Astrocyte (in vitro differentiated cells and primary cell): ENCODE data around the gene PRSS8. TPM values are rescaled to one million over a fixed set of nuclear protein-coding genes. Genes with fewer than 3 reads are reported as not detected.

Source experiments
- DNase-seq: peaks from one replicate; pipeline ENCODE4 v3.0.0-alpha.2; 2010; ENCODE audit warnings: low read depth
- FAIRE-seq: peaks from 2 replicates; lab custom pipeline; 2011; peaks lifted over from hg19 to GRCh38; lab: Jason Lieb, UNC
- H2AFZ ChIP-seq: 2 replicates; pipeline ENCODE4 v1.6.0; 2012; ENCODE audit warnings: low read depth, low read length, inconsistent platforms
- H3K27ac ChIP-seq: 2 replicates; pipeline ENCODE4 v1.5.1; 2011; ENCODE audit warnings: low read depth, low read length, inconsistent platforms
- H3K27me3 ChIP-seq: 2 replicates; pipeline ENCODE4 v1.6.0; 2011; ENCODE audit warnings: low read length, inconsistent platforms; ENCODE audit not compliant: insufficient read depth
- H3K36me3 ChIP-seq: 2 replicates; pipeline ENCODE4 v1.5.1; 2011; ENCODE audit warnings: low read length, inconsistent platforms; ENCODE audit not compliant: insufficient read depth
- H3K4me1 ChIP-seq: 2 replicates; pipeline ENCODE4 v1.5.1; 2011; ENCODE audit warnings: low read length, inconsistent platforms; ENCODE audit not compliant: insufficient read depth
- H3K4me2 ChIP-seq: 2 replicates; pipeline ENCODE4 v1.6.0; 2012; ENCODE audit warnings: low read length, inconsistent platforms
- H3K4me3 ChIP-seq: 2 replicates; pipeline ENCODE4 v1.5.1; 2011; ENCODE audit warnings: low read depth, mild to moderate bottlenecking, low read length, inconsistent platforms; ENCODE audit not compliant: insufficient read depth
- H3K79me2 ChIP-seq: 2 replicates; pipeline ENCODE4 v1.6.0; 2012; ENCODE audit warnings: mild to moderate bottlenecking, low read length, inconsistent platforms; ENCODE audit not compliant: insufficient read depth
- H3K9ac ChIP-seq: 2 replicates; pipeline ENCODE4 v1.6.0; 2012; ENCODE audit warnings: mild to moderate bottlenecking, low read length, inconsistent platforms
- H3K9me3 ChIP-seq: 2 replicates; pipeline ENCODE4 v1.5.1; 2012; ENCODE audit warnings: low read depth, mild to moderate bottlenecking, low read length, inconsistent platforms; ENCODE audit not compliant: insufficient read depth
- H4K20me1 ChIP-seq: 2 replicates; pipeline ENCODE4 v1.6.0; 2012; ENCODE audit warnings: low read length, inconsistent platforms; ENCODE audit not compliant: insufficient read depth
- H3K27ac Mint-ChIP-seq: one replicate; pipeline ENCODE4 v1.8.0; 2021; ENCODE audit warnings: mild to moderate bottlenecking, mixed read lengths; ENCODE audit not compliant: unreplicated experiment
- H3K27me3 Mint-ChIP-seq: one replicate; pipeline ENCODE4 v1.8.0; 2021; ENCODE audit warnings: low read depth, mixed read lengths; ENCODE audit not compliant: unreplicated experiment
- H3K36me3 Mint-ChIP-seq: one replicate; pipeline ENCODE4 v1.8.0; 2021; ENCODE audit warnings: low read depth, mixed read lengths; ENCODE audit not compliant: unreplicated experiment
- H3K4me1 Mint-ChIP-seq: one replicate; pipeline ENCODE4 v1.8.0; 2021; ENCODE audit warnings: low read depth, mixed read lengths; ENCODE audit not compliant: unreplicated experiment
- H3K4me3 Mint-ChIP-seq: one replicate; pipeline ENCODE4 v1.8.0; 2021; ENCODE audit warnings: mild to moderate bottlenecking, moderate library complexity, mixed read lengths; ENCODE audit not compliant: unreplicated experiment
- H3K9me3 Mint-ChIP-seq: one replicate; pipeline ENCODE4 v1.8.0; 2021; ENCODE audit warnings: mild to moderate bottlenecking, mixed read lengths; ENCODE audit not compliant: unreplicated experiment
- EZH2 ChIP-seq: IDR thresholded peaks from 2 replicates; pipeline ENCODE4 v1.6.1; 2012; ENCODE audit warnings: mild to moderate bottlenecking, low read length, inconsistent platforms; ENCODE audit not compliant: insufficient read depth
- total RNA-seq: library from RNA; stranded (reverse); gene quantifications from 2 replicates; pipeline ENCODE4 v1.2.1, GENCODE V29; 2021
- TF ChIP-seq, protein P1 (sequence below): IDR thresholded peaks from 2 replicates; pipeline ENCODE4 v1.5.1; 2011; ENCODE audit warnings: low read depth, mild to moderate bottlenecking, inconsistent platforms, low read length, moderate library complexity; ENCODE audit not compliant: insufficient read depth

PRSS8 gene
- total RNA-seq, 1 donor from 2014 or later = 9.5 TPM

- Mint-ChIP-seq H3K36me3 (no peaks in the 10 kb centered on the region), H3K4me3 (no peak overlapping the region), H3K27ac (no peak overlapping the region), H3K9me3 (peaks cover 5% of the 10 kb centered on the region), H3K27me3 (peaks cover 25% of the 10 kb centered on the region), H3K4me1 (peaks cover 9% of the 10 kb centered on the region)
- Histone ChIP-seq H3K27me3 (peaks cover 23% of the 10 kb centered on the region), H2AFZ (peak overlapping the region; percentile 97), H3K36me3 (no peaks in the 10 kb centered on the region), H3K4me1 (peaks cover 23% of the 10 kb centered on the region), H3K27ac (no peak overlapping the region), H4K20me1 (no peaks in the 10 kb centered on the region), H3K4me3 (peak overlapping the region; percentile 49), H3K4me2 (peak overlapping the region; percentile 96), H3K9ac (peak overlapping the region; percentile 66), H3K9me3 (no peaks in the 10 kb centered on the region), H3K79me2 (no peaks in the 10 kb centered on the region)
- FAIRE-seq (no peak), DNase-seq (no peak)
- TF ChIP-seq, protein P1, sequence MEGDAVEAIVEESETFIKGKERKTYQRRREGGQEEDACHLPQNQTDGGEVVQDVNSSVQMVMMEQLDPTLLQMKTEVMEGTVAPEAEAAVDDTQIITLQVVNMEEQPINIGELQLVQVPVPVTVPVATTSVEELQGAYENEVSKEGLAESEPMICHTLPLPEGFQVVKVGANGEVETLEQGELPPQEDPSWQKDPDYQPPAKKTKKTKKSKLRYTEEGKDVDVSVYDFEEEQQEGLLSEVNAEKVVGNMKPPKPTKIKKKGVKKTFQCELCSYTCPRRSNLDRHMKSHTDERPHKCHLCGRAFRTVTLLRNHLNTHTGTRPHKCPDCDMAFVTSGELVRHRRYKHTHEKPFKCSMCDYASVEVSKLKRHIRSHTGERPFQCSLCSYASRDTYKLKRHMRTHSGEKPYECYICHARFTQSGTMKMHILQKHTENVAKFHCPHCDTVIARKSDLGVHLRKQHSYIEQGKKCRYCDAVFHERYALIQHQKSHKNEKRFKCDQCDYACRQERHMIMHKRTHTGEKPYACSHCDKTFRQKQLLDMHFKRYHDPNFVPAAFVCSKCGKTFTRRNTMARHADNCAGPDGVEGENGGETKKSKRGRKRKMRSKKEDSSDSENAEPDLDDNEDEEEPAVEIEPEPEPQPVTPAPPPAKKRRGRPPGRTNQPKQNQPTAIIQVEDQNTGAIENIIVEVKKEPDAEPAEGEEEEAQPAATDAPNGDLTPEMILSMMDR = no peak
- TF ChIP-seq EZH2 = no peak
These were observed 7.6 kb upstream of the PRSS8 start for GRCh38 chr16:31143011-31143693.

- Mint-ChIP-seq H3K4me1 (peaks cover 9% of the 10 kb centered on the region), H3K27me3 (peaks cover 18% of the 10 kb centered on the region), H3K9me3 (peaks cover 2% of the 10 kb centered on the region), H3K27ac (peak overlapping the region; percentile 91), H3K4me3 (peak overlapping the region; percentile 79), H3K36me3 (no peaks in the 10 kb centered on the region)
- Histone ChIP-seq H3K4me2 (peak overlapping the region; percentile 96), H3K79me2 (no peaks in the 10 kb centered on the region), H3K4me3 (peak overlapping the region; percentile 49), H3K36me3 (no peaks in the 10 kb centered on the region), H3K9me3 (no peaks in the 10 kb centered on the region), H4K20me1 (no peaks in the 10 kb centered on the region), H3K27ac (peak overlapping the region; percentile 36), H3K4me1 (peaks cover 24% of the 10 kb centered on the region), H3K27me3 (peaks cover 16% of the 10 kb centered on the region), H2AFZ (peak overlapping the region; percentile 97), H3K9ac (peak overlapping the region; percentile 66)
- FAIRE-seq (no peak), DNase-seq (peak; percentile 89)
- no peak for TF ChIP-seq EZH2
- TF ChIP-seq, protein P1 = peak; percentile 59
These were observed 6.8 kb upstream of the PRSS8 start for GRCh38 chr16:31142109-31143010.
